ENCODE results near the gene VWA8. TPM values are rescaled to one million over a fixed set of nuclear protein-coding genes. Genes with fewer than 3 reads are reported as not detected.

The VWA8 gene
- total and polyA plus RNA-seq, 7 donors = 3.0 to 37.5 (median 24.7) TPM

GRCh38 chr13:41765813-41766212, 195.1 kb downstream of the VWA8 start:
- H3K9me3 ChIP-seq = no peaks in the 10 kb centered on the region
- no peak overlapping the region for H3K4me3 ChIP-seq
- no peaks in the 10 kb centered on the region for H3K27me3 ChIP-seq
- TF ChIP-seq POLR2A (IDR thresholded peaks at IDR 0.05) = no peak
- TF ChIP-seq, protein P1, sequence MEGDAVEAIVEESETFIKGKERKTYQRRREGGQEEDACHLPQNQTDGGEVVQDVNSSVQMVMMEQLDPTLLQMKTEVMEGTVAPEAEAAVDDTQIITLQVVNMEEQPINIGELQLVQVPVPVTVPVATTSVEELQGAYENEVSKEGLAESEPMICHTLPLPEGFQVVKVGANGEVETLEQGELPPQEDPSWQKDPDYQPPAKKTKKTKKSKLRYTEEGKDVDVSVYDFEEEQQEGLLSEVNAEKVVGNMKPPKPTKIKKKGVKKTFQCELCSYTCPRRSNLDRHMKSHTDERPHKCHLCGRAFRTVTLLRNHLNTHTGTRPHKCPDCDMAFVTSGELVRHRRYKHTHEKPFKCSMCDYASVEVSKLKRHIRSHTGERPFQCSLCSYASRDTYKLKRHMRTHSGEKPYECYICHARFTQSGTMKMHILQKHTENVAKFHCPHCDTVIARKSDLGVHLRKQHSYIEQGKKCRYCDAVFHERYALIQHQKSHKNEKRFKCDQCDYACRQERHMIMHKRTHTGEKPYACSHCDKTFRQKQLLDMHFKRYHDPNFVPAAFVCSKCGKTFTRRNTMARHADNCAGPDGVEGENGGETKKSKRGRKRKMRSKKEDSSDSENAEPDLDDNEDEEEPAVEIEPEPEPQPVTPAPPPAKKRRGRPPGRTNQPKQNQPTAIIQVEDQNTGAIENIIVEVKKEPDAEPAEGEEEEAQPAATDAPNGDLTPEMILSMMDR (IDR thresholded peaks at IDR 0.05) = no peak
- TF ChIP-seq POLR2AphosphoS5 (IDR thresholded peaks at IDR 0.05) = no peak
- TF ChIP-seq EP300 (IDR thresholded peaks at IDR 0.05) = no peak
- H3K27ac ChIP-seq = no peak overlapping the region
- WGBS, 2 donors = 90% methylated on average over 5 of the region's 5 CpGs
- H3K36me3 ChIP-seq = peaks cover 0 to 3% (median 0%) of the 10 kb centered on the region in 4 donors
- peaks cover 0 to 8% (median 0%) of the 10 kb centered on the region in 4 donors for H3K4me1 ChIP-seq
- intact Hi-C loops (cut with DNase I) = no loop called here
- DNase-seq = no peak

GRCh38 chr13:41765020-41765419, 195.9 kb downstream of the VWA8 start:
- H3K9me3 ChIP-seq = no peaks in the 10 kb centered on the region
- H3K27ac ChIP-seq = no peak overlapping the region
- DNase-seq = no peak
- H3K27me3 ChIP-seq = no peaks in the 10 kb centered on the region
- intact Hi-C loops (cut with DNase I) = no loop called here
- H3K4me1 ChIP-seq = peaks cover 0 to 8% (median 0%) of the 10 kb centered on the region in 4 donors
- 81 to 85% methylated on average over 1 of the region's 1 CpG for WGBS, 2 donors
- H3K4me3 ChIP-seq = no peak overlapping the region
- TF ChIP-seq POLR2AphosphoS5 (IDR thresholded peaks at IDR 0.05) (no peak), EP300 (IDR thresholded peaks at IDR 0.05) (no peak), POLR2A (IDR thresholded peaks at IDR 0.05) (no peak)
- TF ChIP-seq, protein P1 (IDR thresholded peaks at IDR 0.05) = no peak
- peaks cover 0 to 3% (median 0%) of the 10 kb centered on the region in 4 donors for H3K36me3 ChIP-seq

- no peaks in the 10 kb centered on the region for H3K27me3 ChIP-seq
- intact Hi-C loops (cut with DNase I) = no loop called here
- H3K9me3 ChIP-seq = no peaks in the 10 kb centered on the region
- H3K36me3 ChIP-seq = peaks cover 0 to 3% (median 0%) of the 10 kb centered on the region in 4 donors
- no peak for TF ChIP-seq POLR2AphosphoS5 (IDR thresholded peaks at IDR 0.05)
- TF ChIP-seq, protein P1 (IDR thresholded peaks at IDR 0.05) = no peak
- TF ChIP-seq EP300 (IDR thresholded peaks at IDR 0.05) = no peak
- TF ChIP-seq POLR2A (IDR thresholded peaks at IDR 0.05) = no peak
- WGBS, 2 donors = 90 to 91% methylated on average over 4 of the region's 4 CpGs
- no peak for DNase-seq
- no peak overlapping the region for H3K27ac ChIP-seq
- peaks cover 0 to 8% (median 0%) of the 10 kb centered on the region in 4 donors for H3K4me1 ChIP-seq
- H3K4me3 ChIP-seq = no peak overlapping the region
Measured at GRCh38 chr13:41764558-41764957, 196.4 kb downstream of the VWA8 start.

DNA sequence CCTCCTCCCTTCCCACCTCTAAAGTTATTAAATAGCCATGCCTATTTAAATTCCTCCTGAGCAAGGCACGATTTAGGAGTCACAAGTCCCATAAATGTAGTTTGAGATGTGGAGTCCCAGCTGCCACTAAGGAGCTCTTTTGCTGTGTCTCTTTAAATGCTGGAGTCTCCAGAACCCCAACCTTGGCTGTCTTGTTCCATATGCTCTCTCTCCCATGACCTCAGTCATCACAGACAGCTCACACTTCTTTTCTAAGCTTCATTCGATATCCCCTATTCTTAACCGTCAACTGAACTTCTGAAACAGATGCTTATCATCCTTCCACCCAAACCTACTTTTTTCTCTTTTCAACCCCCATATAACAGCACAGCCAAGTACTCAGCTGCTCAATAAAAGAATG, 197.1 kb downstream of the VWA8 start:
- WGBS, 2 donors = 71 to 76% methylated on average over 3 of the region's 3 CpGs
- H3K36me3 ChIP-seq = peaks cover 0 to 3% (median 0%) of the 10 kb centered on the region in 4 donors
- peaks cover 0 to 8% (median 0%) of the 10 kb centered on the region in 4 donors for H3K4me1 ChIP-seq
- no peak overlapping the region for H3K27ac ChIP-seq
- DNase-seq = no peak
- no peak overlapping the region for H3K4me3 ChIP-seq
- intact Hi-C loops (cut with DNase I) = no loop called here
- H3K9me3 ChIP-seq = no peaks in the 10 kb centered on the region
- H3K27me3 ChIP-seq = no peaks in the 10 kb centered on the region
- TF ChIP-seq, protein P1 (IDR thresholded peaks at IDR 0.05) = no peak
- TF ChIP-seq EP300 (IDR thresholded peaks at IDR 0.05) (no peak), POLR2A (IDR thresholded peaks at IDR 0.05) (no peak), POLR2AphosphoS5 (IDR thresholded peaks at IDR 0.05) (no peak)

DNA sequence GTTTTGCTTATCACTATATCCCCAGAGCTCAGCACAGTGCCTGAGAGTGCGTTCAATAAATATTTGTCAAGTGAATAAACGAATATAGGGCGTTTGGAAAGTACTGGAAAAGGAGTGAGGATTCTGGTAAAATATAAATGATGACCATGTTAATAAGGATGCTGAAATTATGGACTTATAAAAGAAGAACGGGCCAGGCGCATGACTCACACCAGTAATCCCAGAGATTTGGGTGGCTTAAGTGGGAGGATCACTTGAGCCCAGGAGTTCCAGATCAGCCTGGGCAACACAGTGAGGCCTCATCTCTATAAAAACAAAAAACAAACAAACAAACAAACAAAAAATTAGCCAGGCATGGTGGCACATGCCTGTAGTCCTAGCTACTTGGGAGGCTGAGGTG, 198.1 kb downstream of the VWA8 start:
- no peak overlapping the region for H3K27ac ChIP-seq
- no peaks in the 10 kb centered on the region for H3K27me3 ChIP-seq
- peaks cover 0 to 3% (median 0%) of the 10 kb centered on the region in 4 donors for H3K36me3 ChIP-seq
- 89 to 92% methylated on average over 5 of the region's 5 CpGs for WGBS, 2 donors
- peaks cover 0 to 3% (median 0%) of the 10 kb centered on the region in 4 donors for H3K4me1 ChIP-seq
- H3K9me3 ChIP-seq = no peaks in the 10 kb centered on the region
- no peak for DNase-seq
- TF ChIP-seq, protein P1 (IDR thresholded peaks at IDR 0.05) = no peak
- no peak for TF ChIP-seq POLR2AphosphoS5 (IDR thresholded peaks at IDR 0.05)
- no peak for TF ChIP-seq EP300 (IDR thresholded peaks at IDR 0.05)
- no peak for TF ChIP-seq POLR2A (IDR thresholded peaks at IDR 0.05)
- H3K4me3 ChIP-seq = no peak overlapping the region
- intact Hi-C loops (cut with DNase I) = no loop called here
